ENCODE data around the gene IQSEC1.

IQSEC1 gene

GRCh38 chr3:13008155-13008995 lies 64.9 kb downstream of the IQSEC1 start:
- H3K79me2 ChIP-seq, result peaks cover 2% of the 10 kb centered on the region
- no peaks in the 10 kb centered on the region for H3K36me3 ChIP-seq (ENCODE audit: control insufficient read depth, insufficient read depth, low read length)
- no peaks in the 10 kb centered on the region for H3K27me3 ChIP-seq (ENCODE audit: control insufficient read depth, insufficient read depth, low read length)
- H3K4me2 ChIP-seq (ENCODE audit: low read length), result no peak overlapping the region
- no peaks in the 10 kb centered on the region for H3K9me3 ChIP-seq (ENCODE audit: control insufficient read depth, low read length)
- H2AFZ ChIP-seq, result no peak overlapping the region
- TF ChIP-seq CTCF (IDR thresholded peaks at IDR 0.05), result no peak
- H3K27ac ChIP-seq, result no peak overlapping the region
- no peak overlapping the region for H3K4me3 ChIP-seq (ENCODE audit: low read depth, low read length)
- no peak overlapping the region for H3K9ac ChIP-seq
- H3K4me1 ChIP-seq, result peaks cover 8% of the 10 kb centered on the region

- H3K9me3 ChIP-seq (ENCODE audit: control insufficient read depth, low read length), result no peaks in the 10 kb centered on the region
- H3K4me1 ChIP-seq, result peaks cover 5% of the 10 kb centered on the region
Measured at GRCh38 chr3:13007251-13007941, 65.8 kb downstream of the IQSEC1 start.

GRCh38 chr3:13006216-13006990 lies 66.8 kb downstream of the IQSEC1 start:
- TF ChIP-seq CTCF (IDR thresholded peaks at IDR 0.05), result no peak
- Histone ChIP-seq H3K4me3 (ENCODE audit: low read depth, low read length) (no peak overlapping the region), H3K4me1 (no peaks in the 10 kb centered on the region), H3K27me3 (ENCODE audit: control insufficient read depth, insufficient read depth, low read length) (no peaks in the 10 kb centered on the region), H3K79me2 (peaks cover 2% of the 10 kb centered on the region), H3K4me2 (ENCODE audit: low read length) (no peak overlapping the region), H2AFZ (no peak overlapping the region), H3K9ac (no peak overlapping the region), H3K27ac (no peak overlapping the region), H3K9me3 (ENCODE audit: control insufficient read depth, low read length) (no peaks in the 10 kb centered on the region), H3K36me3 (ENCODE audit: control insufficient read depth, insufficient read depth, low read length) (no peaks in the 10 kb centered on the region)

More at GRCh38 chr3:13007251-13007941, 65.8 kb downstream of the IQSEC1 start:
- H3K9ac ChIP-seq, result no peak overlapping the region
- no peak overlapping the region for H2AFZ ChIP-seq
- H3K4me3 ChIP-seq (ENCODE audit: low read depth, low read length), result no peak overlapping the region
- no peak overlapping the region for H3K4me2 ChIP-seq (ENCODE audit: low read length)
- no peaks in the 10 kb centered on the region for H3K27me3 ChIP-seq (ENCODE audit: control insufficient read depth, insufficient read depth, low read length)
- H3K36me3 ChIP-seq (ENCODE audit: control insufficient read depth, insufficient read depth, low read length), result no peaks in the 10 kb centered on the region
- peaks cover 2% of the 10 kb centered on the region for H3K79me2 ChIP-seq
- no peak overlapping the region for H3K27ac ChIP-seq
- TF ChIP-seq CTCF (IDR thresholded peaks at IDR 0.05), result no peak

GRCh38 chr3:13005301-13005700 lies 67.9 kb downstream of the IQSEC1 start:
- Histone ChIP-seq H3K36me3 (ENCODE audit: control insufficient read depth, insufficient read depth, low read length) (no peaks in the 10 kb centered on the region), H3K27ac (no peak overlapping the region)
- no peak for TF ChIP-seq CTCF (IDR thresholded peaks at IDR 0.05)

More at GRCh38 chr3:13005301-13005700, 67.9 kb downstream of the IQSEC1 start:
- H3K27me3 ChIP-seq (ENCODE audit: control insufficient read depth, insufficient read depth, low read length), result no peaks in the 10 kb centered on the region
- no peaks in the 10 kb centered on the region for H3K9me3 ChIP-seq (ENCODE audit: control insufficient read depth, low read length)
- no peaks in the 10 kb centered on the region for H3K4me1 ChIP-seq
- H3K4me3 ChIP-seq (ENCODE audit: low read depth, low read length), result no peak overlapping the region
- no peak overlapping the region for H3K9ac ChIP-seq
- H2AFZ ChIP-seq, result no peak overlapping the region
- no peak overlapping the region for H3K4me2 ChIP-seq (ENCODE audit: low read length)
- H3K79me2 ChIP-seq, result peaks cover 2% of the 10 kb centered on the region

All from parathyroid adenoma (tissue), 2 donors.